GM13977 (cell line): ENCODE measurements around the gene NTMT1.

Source experiments
- DNase-seq: peaks from one replicate; pipeline ENCODE4 v3.0.0; 2012; ENCODE audit warnings: low spot score
- in situ Hi-C: fragments of 300-500 bp; cut with MboI; formaldehyde crosslinking; loops from one replicate; pipeline ENCODE4 v1.12.0; 2022; ENCODE audit warnings: low sequenced_read_pairs, low pct_unique_long_range_greater_than_20kb, mixed read lengths, inconsistent platforms; ENCODE audit not compliant: unreplicated experiment
- TF ChIP-seq, protein P1 (sequence below): IDR thresholded peaks from 2 replicates; pipeline ENCODE4 v1.5.1; 2012; ENCODE audit warnings: mild to moderate bottlenecking, control low read depth; ENCODE audit not compliant: insufficient read depth; ENCODE audit errors: extremely low read depth, missing control alignments

Gene NTMT1

DNA sequence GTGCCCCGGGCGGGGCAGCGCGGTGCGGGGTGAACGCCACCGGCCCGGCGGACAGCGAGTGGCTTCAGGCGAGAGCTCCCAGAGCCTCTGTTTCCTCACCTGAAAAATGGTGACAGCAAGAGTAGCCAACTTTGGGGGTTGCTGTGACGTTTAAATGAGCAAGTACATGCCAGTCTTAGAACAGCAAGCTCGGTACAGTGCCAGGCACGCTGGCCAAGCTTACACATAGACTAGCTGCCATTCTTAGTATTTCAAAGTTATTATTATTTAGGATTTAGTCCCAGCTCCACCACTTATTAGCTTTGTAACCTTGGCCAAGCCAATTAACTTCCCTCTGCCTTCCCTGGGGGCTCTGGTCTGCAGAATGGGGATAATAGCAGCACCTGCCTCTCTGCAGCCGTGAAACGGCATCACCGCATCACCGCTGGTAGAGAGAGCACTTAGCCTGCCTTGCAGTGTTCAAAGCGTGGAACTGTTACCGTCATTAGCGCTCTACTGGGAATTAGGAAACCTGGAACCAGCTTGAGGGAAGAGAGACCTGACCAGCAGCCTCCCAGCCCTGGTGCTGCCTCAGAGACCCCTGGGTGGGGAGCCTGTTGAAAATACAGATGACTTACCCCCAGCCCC is 5.2 kb upstream of the NTMT1 start, which contains the start of gene C9orf50:
C9orf50 (minus strand) TSS at position 433 of the 627 bp plus-strand sequence. CDS start 527 bp downstream, outside the sequence.
- TF ChIP-seq, protein P1, sequence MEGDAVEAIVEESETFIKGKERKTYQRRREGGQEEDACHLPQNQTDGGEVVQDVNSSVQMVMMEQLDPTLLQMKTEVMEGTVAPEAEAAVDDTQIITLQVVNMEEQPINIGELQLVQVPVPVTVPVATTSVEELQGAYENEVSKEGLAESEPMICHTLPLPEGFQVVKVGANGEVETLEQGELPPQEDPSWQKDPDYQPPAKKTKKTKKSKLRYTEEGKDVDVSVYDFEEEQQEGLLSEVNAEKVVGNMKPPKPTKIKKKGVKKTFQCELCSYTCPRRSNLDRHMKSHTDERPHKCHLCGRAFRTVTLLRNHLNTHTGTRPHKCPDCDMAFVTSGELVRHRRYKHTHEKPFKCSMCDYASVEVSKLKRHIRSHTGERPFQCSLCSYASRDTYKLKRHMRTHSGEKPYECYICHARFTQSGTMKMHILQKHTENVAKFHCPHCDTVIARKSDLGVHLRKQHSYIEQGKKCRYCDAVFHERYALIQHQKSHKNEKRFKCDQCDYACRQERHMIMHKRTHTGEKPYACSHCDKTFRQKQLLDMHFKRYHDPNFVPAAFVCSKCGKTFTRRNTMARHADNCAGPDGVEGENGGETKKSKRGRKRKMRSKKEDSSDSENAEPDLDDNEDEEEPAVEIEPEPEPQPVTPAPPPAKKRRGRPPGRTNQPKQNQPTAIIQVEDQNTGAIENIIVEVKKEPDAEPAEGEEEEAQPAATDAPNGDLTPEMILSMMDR: no peak
- in situ Hi-C loops: no loop called here
- no peak for DNase-seq

DNA sequence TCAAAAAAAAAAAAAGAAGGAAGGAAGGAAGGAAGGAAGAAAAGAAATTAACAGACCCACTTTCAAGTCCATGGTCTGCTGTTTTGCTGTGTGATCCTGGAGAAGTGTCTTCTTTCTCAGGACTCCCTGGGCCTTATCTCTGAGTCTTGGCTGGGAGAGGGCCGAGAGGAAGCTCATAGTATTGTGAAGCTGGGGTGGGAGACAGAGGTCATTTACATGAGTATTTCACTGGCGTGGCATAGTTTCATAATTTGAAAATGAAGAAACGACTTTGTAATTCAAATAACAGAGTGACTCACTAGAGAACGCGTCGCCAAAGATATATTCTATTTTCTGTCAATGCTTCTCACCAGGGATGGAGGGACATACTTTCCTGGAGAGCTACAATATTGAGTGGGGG is 2.6 kb upstream of the NTMT1 start:
- TF ChIP-seq, protein P1: no peak
- DNase-seq: no peak
- in situ Hi-C loops: no loop called here

DNA sequence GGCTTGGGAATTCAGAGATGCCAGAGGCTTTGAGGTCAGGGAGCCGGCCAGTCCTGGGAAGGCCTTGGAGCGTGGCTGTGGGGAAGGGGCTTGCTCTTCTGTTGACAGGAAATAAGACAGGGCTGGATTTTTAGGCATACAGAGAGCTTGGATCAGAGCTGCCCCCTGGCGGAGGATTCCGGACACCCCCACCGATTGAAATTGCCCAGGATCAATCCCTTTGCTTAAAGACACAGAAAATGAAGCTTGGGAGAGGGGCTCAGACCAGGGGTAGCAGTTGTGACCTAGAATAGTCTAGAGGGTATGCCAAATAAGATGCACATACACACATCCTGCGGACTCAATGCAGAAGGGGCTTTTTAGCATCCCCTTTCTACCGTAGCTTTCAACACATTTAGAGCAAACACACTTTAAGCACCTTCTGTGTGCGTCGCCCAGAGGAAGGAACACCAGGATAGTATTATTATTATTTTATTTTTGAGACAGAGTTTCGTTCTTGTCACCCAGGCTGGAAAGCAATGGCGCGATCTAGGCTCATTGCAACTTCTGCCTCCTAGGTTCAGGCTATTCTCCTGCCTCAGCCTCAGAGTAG is 1.7 kb upstream of the NTMT1 start:
- DNase-seq: peak; percentile 82
- TF ChIP-seq, protein P1: peak; percentile 79
- in situ Hi-C loops: no loop called here

DNA sequence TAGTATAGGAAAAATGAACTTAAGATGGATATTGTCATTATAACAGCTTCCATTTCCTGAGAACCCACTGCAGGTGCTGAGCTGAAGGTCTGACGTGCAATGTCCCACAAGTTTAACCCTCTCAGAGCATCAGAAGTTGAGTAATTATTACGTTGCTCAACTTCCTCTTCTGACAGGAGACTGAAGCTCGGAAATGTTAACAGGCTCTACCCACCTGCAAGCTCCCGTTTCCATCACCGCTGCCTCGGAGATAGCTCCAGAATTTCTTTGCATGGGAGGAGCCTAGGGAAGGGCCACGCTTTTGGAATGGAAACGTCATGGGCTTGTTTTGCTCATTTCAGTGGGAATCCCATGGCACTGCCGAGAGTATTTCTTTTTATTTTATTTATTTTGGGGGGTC is 1.0 kb upstream of the NTMT1 start:
- DNase-seq: peak; percentile 69
- TF ChIP-seq, protein P1: no peak
- in situ Hi-C loops: no loop called here

DNA sequence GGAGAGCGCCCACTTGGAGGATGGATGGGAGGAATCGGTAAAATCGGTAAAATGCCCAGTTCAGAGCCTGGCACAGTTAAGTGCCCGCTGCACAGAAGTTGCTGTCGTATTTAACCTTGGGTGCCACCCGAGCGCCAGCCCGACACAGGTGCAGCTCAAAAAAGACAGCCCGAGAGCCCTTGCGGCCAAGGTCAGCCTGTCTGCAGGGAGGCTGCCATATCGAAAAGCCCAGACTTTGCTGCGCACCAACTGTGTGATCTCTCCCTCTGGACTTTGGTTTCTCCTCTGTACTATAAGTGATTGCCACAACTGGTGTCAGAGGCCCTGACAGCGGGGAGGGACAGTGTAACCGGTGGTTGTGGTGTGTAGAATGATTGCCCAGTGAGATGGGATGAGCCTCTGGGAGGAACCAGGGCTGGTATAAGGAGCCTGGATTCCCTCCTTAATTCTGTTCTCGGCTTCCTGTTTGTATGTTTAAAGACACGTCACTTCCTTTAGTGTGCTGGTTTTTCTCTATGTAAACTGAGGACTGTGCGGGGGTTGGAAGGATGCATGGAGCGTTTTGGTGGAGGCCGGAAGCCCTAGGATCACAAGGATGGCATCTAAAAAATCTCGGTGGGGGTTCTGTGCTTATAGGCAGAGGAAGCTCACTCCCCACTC is 792 bp downstream of the NTMT1 start:
- in situ Hi-C loops: no loop called here
- DNase-seq: no peak
- TF ChIP-seq, protein P1: no peak

DNA sequence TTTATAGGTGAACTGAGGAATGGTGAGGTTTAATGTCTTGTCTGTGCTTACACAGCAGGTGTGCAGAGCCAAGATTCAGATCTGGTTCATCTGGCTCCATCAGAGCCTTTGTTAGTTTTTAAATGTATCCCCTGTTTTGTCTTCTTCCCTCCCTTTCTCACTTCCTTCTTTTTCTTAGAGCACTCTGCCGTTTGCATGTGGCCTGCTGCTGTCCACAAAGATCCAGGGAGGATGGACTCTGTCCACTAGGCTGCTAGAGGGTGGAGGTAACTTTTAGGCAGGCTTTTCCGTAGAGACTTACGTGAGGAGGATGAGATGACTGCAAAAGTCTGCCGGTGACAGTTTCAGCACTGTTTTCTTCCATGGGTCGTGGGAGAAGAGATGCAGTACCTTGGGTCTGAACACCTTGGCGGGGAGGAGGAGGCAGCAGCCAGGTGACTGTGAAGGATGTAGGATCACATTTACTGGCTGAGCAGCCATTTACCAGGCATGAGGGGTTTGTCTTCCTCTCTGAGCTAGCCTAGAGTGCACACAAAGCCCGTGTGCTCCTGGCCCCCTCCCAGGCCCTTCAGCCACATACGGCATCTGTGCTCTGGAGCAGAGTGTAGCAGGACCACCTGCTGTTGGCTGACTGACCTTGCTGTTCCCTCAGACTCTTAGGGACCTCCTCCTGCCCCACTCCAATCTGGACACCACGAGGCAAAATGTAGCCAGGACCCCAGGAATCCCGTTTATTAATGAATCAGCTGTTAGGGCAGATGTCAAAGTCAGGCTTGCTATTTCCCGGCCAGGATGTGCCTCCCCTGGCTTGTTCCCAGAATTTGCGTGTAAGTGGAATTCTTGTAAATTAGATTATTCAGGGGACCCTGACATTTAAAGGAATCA is 1.8 kb downstream of the NTMT1 start:
- DNase-seq: no peak
- TF ChIP-seq, protein P1: no peak
- in situ Hi-C loops: no loop called here
